Measurements from ENCODE around the gene BEST1. TPM values are rescaled to one million over a fixed set of nuclear protein-coding genes. Genes with fewer than 3 reads are reported as not detected.

The BEST1 gene
- total and polyA plus RNA-seq, 2 of the 13 experiments (the other 11 are each of a cell fraction or from before 2014, with no cell fraction given), result 0.09 to 0.65 TPM

GRCh38 chr11:61996933-61997332, 46.8 kb downstream of the BEST1 start (continued):
- TF ChIP-seq, protein P1, sequence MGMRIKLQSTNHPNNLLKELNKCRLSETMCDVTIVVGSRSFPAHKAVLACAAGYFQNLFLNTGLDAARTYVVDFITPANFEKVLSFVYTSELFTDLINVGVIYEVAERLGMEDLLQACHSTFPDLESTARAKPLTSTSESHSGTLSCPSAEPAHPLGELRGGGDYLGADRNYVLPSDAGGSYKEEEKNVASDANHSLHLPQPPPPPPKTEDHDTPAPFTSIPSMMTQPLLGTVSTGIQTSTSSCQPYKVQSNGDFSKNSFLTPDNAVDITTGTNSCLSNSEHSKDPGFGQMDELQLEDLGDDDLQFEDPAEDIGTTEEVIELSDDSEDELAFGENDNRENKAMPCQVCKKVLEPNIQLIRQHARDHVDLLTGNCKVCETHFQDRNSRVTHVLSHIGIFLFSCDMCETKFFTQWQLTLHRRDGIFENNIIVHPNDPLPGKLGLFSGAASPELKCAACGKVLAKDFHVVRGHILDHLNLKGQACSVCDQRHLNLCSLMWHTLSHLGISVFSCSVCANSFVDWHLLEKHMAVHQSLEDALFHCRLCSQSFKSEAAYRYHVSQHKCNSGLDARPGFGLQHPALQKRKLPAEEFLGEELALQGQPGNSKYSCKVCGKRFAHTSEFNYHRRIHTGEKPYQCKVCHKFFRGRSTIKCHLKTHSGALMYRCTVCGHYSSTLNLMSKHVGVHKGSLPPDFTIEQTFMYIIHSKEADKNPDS (CRISPR knock-in tag; IDR thresholded peaks at IDR 0.05), result no peak
- peak; percentile 62 for TF ChIP-seq HNF4A (CRISPR knock-in tag; IDR thresholded peaks at IDR 0.05)
- no peak for TF ChIP-seq SIX1 (CRISPR knock-in tag; IDR thresholded peaks at IDR 0.05; ENCODE audit: borderline replicate concordance)
- TF ChIP-seq ATF1 (CRISPR knock-in tag; IDR thresholded peaks at IDR 0.05), result no peak
- no peak for TF ChIP-seq PCBP1 (IDR thresholded peaks at IDR 0.05; ENCODE audit: borderline replicate concordance, low read depth, low read length)
- TF ChIP-seq HES4 (CRISPR knock-in tag; IDR thresholded peaks at IDR 0.05; ENCODE audit: borderline replicate concordance), result no peak
- no peak for TF ChIP-seq ZNF782 (CRISPR knock-in tag; IDR thresholded peaks at IDR 0.05; ENCODE audit: borderline replicate concordance)
- TF ChIP-seq, protein P2, sequence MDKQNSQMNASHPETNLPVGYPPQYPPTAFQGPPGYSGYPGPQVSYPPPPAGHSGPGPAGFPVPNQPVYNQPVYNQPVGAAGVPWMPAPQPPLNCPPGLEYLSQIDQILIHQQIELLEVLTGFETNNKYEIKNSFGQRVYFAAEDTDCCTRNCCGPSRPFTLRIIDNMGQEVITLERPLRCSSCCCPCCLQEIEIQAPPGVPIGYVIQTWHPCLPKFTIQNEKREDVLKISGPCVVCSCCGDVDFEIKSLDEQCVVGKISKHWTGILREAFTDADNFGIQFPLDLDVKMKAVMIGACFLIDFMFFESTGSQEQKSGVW (CRISPR knock-in tag; IDR thresholded peaks at IDR 0.05; ENCODE audit: borderline replicate concordance), result no peak
- TF ChIP-seq CBX5 (CRISPR knock-in tag; IDR thresholded peaks at IDR 0.05; ENCODE audit: borderline replicate concordance), result no peak; the same call in 1 of the 2 replicates
- no peak for TF ChIP-seq FOXA1 (IDR thresholded peaks at IDR 0.05)
- TF ChIP-seq FOXA1 (CRISPR knock-in tag; IDR thresholded peaks at IDR 0.05), result no peak
- TF ChIP-seq, protein P3, sequence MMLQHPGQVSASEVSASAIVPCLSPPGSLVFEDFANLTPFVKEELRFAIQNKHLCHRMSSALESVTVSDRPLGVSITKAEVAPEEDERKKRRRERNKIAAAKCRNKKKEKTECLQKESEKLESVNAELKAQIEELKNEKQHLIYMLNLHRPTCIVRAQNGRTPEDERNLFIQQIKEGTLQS (CRISPR knock-in tag; IDR thresholded peaks at IDR 0.05), result no peak
- peak; percentile 20; the same call in 1 of the 2 replicates for TF ChIP-seq HMG20A (CRISPR knock-in tag; IDR thresholded peaks at IDR 0.05; ENCODE audit: borderline replicate concordance)
- TF ChIP-seq ZNF614 (CRISPR knock-in tag; IDR thresholded peaks at IDR 0.05; ENCODE audit: borderline replicate concordance), result peak; percentile 55; the same call in 1 of the 2 replicates
- peak; percentile 51; the same call in 1 of the 2 replicates for TF ChIP-seq ZNF331 (CRISPR knock-in tag; IDR thresholded peaks at IDR 0.05)
- TF ChIP-seq RXRB (CRISPR knock-in tag; IDR thresholded peaks at IDR 0.05; ENCODE audit: borderline replicate concordance), result peak; percentile 35; the same call in 1 of the 2 replicates
- no peak for TF ChIP-seq ZNF263 (CRISPR knock-in tag; IDR thresholded peaks at IDR 0.05)
- TF ChIP-seq ZNF143 (CRISPR knock-in tag; IDR thresholded peaks at IDR 0.05), result no peak
- TF ChIP-seq DNMT1 (CRISPR knock-in tag; IDR thresholded peaks at IDR 0.05), result no peak
- TF ChIP-seq HDAC2 (CRISPR knock-in tag; IDR thresholded peaks at IDR 0.05), result peak; percentile 57; the same call in 1 of the 2 replicates
- no peak for TF ChIP-seq SOX6 (IDR thresholded peaks at IDR 0.05)
- TF ChIP-seq SOX6 (CRISPR knock-in tag; IDR thresholded peaks at IDR 0.05), result peak; percentile 94
